Vagina (tissue), 2 donors: ENCODE results near the gene PLPP1.

Experiments
- CTCF ChIP-seq, 3 experiments: fragments of 450-650 bp in 2 of 3; fragments of 200-600 bp in 1 of 3; sonication (generic) in 1 of 3; IDR thresholded peaks; one replicate each; pipeline ENCODE4 v1.5.1; 2017 to 2019; ENCODE audit warnings: antibody characterized with exemption in 3 of 3, mild to moderate bottlenecking in 2 of 3, moderate library complexity in 2 of 3
- POLR2A ChIP-seq, 2 donors: fragments of 450-650 bp; IDR thresholded peaks; one replicate each; pipeline ENCODE4 v1.6.1; 2017; ENCODE audit warnings: antibody characterized with exemption in 2 of 2, mild to moderate bottlenecking in 2 of 2, moderate library complexity in 2 of 2
- POLR2AphosphoS5 ChIP-seq, 2 donors: sonication (generic); formaldehyde crosslinking; IDR thresholded peaks; one replicate each; pipeline ENCODE4 v1.9.0; 2017; ENCODE audit warnings: antibody characterized with exemption in 2 of 2, mild to moderate bottlenecking in 2 of 2, low read depth in 1 of 2; ENCODE audit not compliant: insufficient read depth in 1 of 2

- TF ChIP-seq POLR2AphosphoS5 (IDR thresholded peaks at IDR 0.05; ENCODE audit: insufficient read depth in 1 of 2, low read depth in 1 of 2) (no peak), CTCF (IDR thresholded peaks at IDR 0.05) (no peak), POLR2A (IDR thresholded peaks at IDR 0.05) (no peak)
These were observed 89.0 kb downstream of the PLPP1 start for GRCh38 chr5:55445791-55446190.
